B cell (primary cell): ENCODE results near the gene NKX1-1. TPM values are rescaled to one million over a fixed set of nuclear protein-coding genes. Genes with fewer than 3 reads are reported as not detected.
A peak's percentile ranks its signal among the peaks of the same experiment; 100 is the strongest.

ENCODE experiments used
- ATAC-seq: fragments of 200-7000 bp; cut with Tn5 transposase; one replicate; pipeline ENCODE4 v1.10.0; 2021; ENCODE audit warnings: low read depth, mild to moderate bottlenecking, moderate number of reproducible peaks, moderate library complexity
- CTCF ChIA-PET: fragments of 350-600 bp; sonication (Branson Sonifier 250); formaldehyde crosslinking; loops from one replicate; lab custom pipeline; 2021; ENCODE audit warnings: antibody characterized with exemption, inconsistent platforms; lab: Charles Lee
- POLR2A ChIA-PET: fragments of 350-600 bp; sonication (Branson Sonifier 250); formaldehyde crosslinking; loops from one replicate; lab custom pipeline; 2021; ENCODE audit warnings: antibody characterized with exemption; lab: Charles Lee
- DNase-seq: peaks from one replicate; pipeline ENCODE4 v3.0.0; 2013
- H2AFZ ChIP-seq: 2 replicates; pipeline ENCODE4 v1.6.1; 2012; ENCODE audit warnings: mild to moderate bottlenecking, low read depth, low read length; ENCODE audit not compliant: insufficient read depth, poor library complexity, severe bottlenecking
- H3K27ac ChIP-seq, 2 donors: 1 replicate in 1 of 2; 2 replicates in 1 of 2; pipeline ENCODE4 v1.5.1; 2012 to 2013; ENCODE audit warnings: low read length in 2 of 2, mild to moderate bottlenecking in 2 of 2, moderate library complexity in 1 of 2
- H3K27me3 ChIP-seq, 4 experiments: fragments of 200-600 bp in 1 of 4; sonication (generic) in 1 of 4; replicated peaks in 1 of 4; 1 replicate in 2 of 4; 2 replicates in 2 of 4; pipeline versions ENCODE4 v1.6.1 to v1.7.0; 2013 to 2016; ENCODE audit warnings: low read length in 3 of 4, mild to moderate bottlenecking in 2 of 4, mixed read lengths in 1 of 4, moderate library complexity in 1 of 4; ENCODE audit not compliant: insufficient read depth in 4 of 4, control insufficient read depth in 3 of 4; ENCODE audit errors: control extremely low read depth in 1 of 4
- H3K36me3 ChIP-seq, 2 experiments: replicated peaks in 1 of 2; 1 replicate in 1 of 2; 2 replicates in 1 of 2; pipeline versions ENCODE4 v1.6.1 to v1.7.1; 2013; ENCODE audit warnings: low read length in 1 of 2; ENCODE audit not compliant: insufficient read depth in 2 of 2, control insufficient read depth in 1 of 2; ENCODE audit errors: control extremely low read depth in 1 of 2, extremely low read depth in 1 of 2
- H3K4me1 ChIP-seq, 2 donors: fragments of 200-600 bp in 1 of 2; sonication (generic) in 1 of 2; 1 replicate in 1 of 2; 2 replicates in 1 of 2; pipeline versions ENCODE4 v1.5.1 to v1.6.1; 2013 to 2017; ENCODE audit warnings: low read length in 2 of 2; ENCODE audit not compliant: control insufficient read depth in 2 of 2, insufficient read depth in 2 of 2
- H3K4me2 ChIP-seq: replicated peaks from 2 replicates; pipeline ENCODE3; 2012; ENCODE audit warnings: mild to moderate bottlenecking, low read depth, low read length; ENCODE audit not compliant: poor library complexity, severe bottlenecking
- H3K4me3 ChIP-seq, 5 experiments: fragments of 200-600 bp in 1 of 5; sonication (generic) in 1 of 5; 1 replicate in 3 of 5; 2 replicates in 2 of 5; pipeline versions ENCODE4 v1.5.1 to v1.7.0; 2011 to 2016; ENCODE audit warnings: low read length in 4 of 5, mild to moderate bottlenecking in 4 of 5, low read depth in 2 of 5, control low read depth in 1 of 5, moderate library complexity in 1 of 5; ENCODE audit not compliant: insufficient read depth in 1 of 5; ENCODE audit errors: control extremely low read depth in 1 of 5, extremely low read depth in 1 of 5
- H3K79me2 ChIP-seq: fragments of 200-600 bp; sonication (generic); one replicate; pipeline ENCODE4 v1.6.0; 2016; ENCODE audit warnings: low read length; ENCODE audit not compliant: control insufficient read depth, insufficient read depth
- H3K9ac ChIP-seq: fragments of 200-600 bp; sonication (generic); 2 replicates; pipeline ENCODE4 v1.6.1; 2017; ENCODE audit warnings: mild to moderate bottlenecking, low read length, moderate library complexity
- H3K9me3 ChIP-seq, 3 donors: one replicate each; pipeline versions ENCODE4 v1.6.1 to v1.7.1; 2013; ENCODE audit warnings: low read length in 2 of 3; ENCODE audit not compliant: control insufficient read depth in 2 of 3, insufficient read depth in 1 of 3; ENCODE audit errors: control extremely low read depth in 1 of 3
- H4K20me1 ChIP-seq: 2 replicates; pipeline ENCODE4 v1.6.0; 2012; ENCODE audit warnings: mild to moderate bottlenecking, low read length; ENCODE audit not compliant: insufficient read depth, control insufficient read depth, poor library complexity, severe bottlenecking
- H3K27ac Mint-ChIP-seq: one replicate; pipeline ENCODE4 v1.8.0; 2021; ENCODE audit warnings: mixed read lengths
- H3K27me3 Mint-ChIP-seq: one replicate; pipeline ENCODE4 v1.8.0; 2021; ENCODE audit warnings: mixed read lengths
- H3K4me1 Mint-ChIP-seq: one replicate; pipeline ENCODE4 v1.8.0; 2021; ENCODE audit warnings: mixed read lengths
- H3K4me3 Mint-ChIP-seq: one replicate; pipeline ENCODE4 v1.8.0; 2021; ENCODE audit warnings: mixed read lengths
- H3K9me3 Mint-ChIP-seq: one replicate; pipeline ENCODE4 v1.8.0; 2022; ENCODE audit warnings: mixed read lengths; ENCODE audit not compliant: insufficient read depth
- EZH2 ChIP-seq: IDR thresholded peaks from 2 replicates; pipeline ENCODE4 v1.6.1; 2012; ENCODE audit warnings: borderline replicate concordance, low read depth, mild to moderate bottlenecking, moderate library complexity, low read length; ENCODE audit not compliant: insufficient read depth, poor library complexity, severe bottlenecking
- WGBS: methylation state at CpG from one replicate; pipeline ENCODE4 v1.1.5; 2013; ENCODE audit warnings: missing lambda C conversion rate; ENCODE audit not compliant: insufficient coverage; 5-methylcytosine and 5-hydroxymethylcytosine counted together
- intact Hi-C: fragments of 100-400 bp; cut with micrococcal nuclease; formaldehyde crosslinking; loops from one replicate; pipeline ENCODE4 v1.10.0; 2022
- polyA plus RNA-seq: library from polyadenylated mRNA; depleted of rRNA; stranded (reverse); fragments of >200 nt; gene quantifications from 2 replicates; pipeline ENCODE4 v1.2.3, GENCODE V29; 2012
- total RNA-seq, 2 donors: library from RNA; stranded (reverse); fragments of 120-200 nt in 1 of 2; gene quantifications; 1 replicate in 1 of 2; 2 replicates in 1 of 2; pipeline versions ENCODE4 v1.2.3 to v1.2.4, GENCODE V29; 2013 to 2022
- TF ChIP-seq, protein P1 (sequence below): fragments of 200-600 bp; IDR thresholded peaks from one replicate; pipeline ENCODE4 v1.8.0; 2022; ENCODE audit warnings: antibody characterized with exemption, mild to moderate bottlenecking

Gene NKX1-1
- total and polyA plus RNA-seq, 2 donors (not counting 1 experiment from before 2014, with no cell fraction given): not detected

DNA sequence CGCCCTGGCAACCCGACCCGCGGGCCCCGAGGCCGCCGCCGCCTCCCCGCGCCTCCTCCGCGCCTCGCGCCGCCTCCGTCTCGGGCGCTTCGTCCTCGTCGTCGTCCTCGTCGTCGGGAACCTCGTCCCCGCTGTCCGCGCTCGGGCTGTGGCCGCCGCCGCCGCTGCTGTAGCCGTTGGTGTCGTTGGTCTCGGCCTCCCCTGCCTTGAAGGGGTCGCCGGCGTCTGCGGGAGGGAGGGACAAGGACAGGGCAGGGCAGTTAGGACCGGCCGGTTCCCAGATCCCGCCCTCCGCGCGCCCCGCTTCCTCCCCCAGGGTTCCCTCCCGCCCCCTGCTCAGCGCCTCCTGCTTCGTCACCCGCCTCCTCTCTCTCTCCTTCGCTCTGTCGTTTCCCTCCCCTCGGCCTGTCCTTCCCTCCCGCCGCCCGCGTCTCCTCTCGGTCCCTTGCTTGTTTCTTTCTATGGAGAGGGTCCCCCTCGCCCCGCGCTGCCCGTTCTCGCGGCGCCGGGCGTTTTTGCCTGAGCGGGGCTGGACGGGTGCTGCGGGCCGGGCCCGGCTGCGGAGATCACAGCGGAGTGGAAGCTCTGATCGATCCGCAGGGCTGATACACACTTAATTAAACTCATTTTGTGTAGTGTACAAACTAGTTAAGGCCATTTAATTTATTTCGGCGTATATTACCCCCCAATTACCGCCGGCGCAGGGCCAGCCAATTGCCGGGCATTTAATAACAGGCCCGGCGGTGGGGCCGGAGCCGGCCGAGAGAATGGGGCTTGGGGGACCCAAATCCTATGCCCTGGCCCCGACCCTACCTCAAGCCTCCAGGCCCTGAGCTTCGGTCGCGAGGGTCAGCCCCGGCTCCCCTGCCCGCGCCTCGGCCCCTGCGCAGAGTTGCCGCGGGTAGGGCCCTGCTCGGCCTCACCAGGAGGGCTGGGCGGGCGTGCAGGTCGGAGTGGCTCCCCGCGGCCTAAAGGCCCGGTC is 2.4 kb downstream of the NKX1-1 start:
- DNase-seq (no peak), ATAC-seq (no peak)
- Histone ChIP-seq H2AFZ (no peak overlapping the region), H3K9ac (peak overlapping the region; percentile 26), H3K4me1 (peaks cover 16 to 41% of the 10 kb centered on the region in 2 donors), H3K9me3 (peaks cover 0 to 77% (median 0%) of the 10 kb centered on the region in 3 donors), H3K27me3 (peaks cover 0 to 69% (median 34%) of the 10 kb centered on the region in 4 experiments), H3K79me2 (no peaks in the 10 kb centered on the region), H3K4me2 (peak overlapping the region; percentile 56), H3K36me3 (no peaks in the 10 kb centered on the region), H3K27ac (no peak overlapping the region), H4K20me1 (no peaks in the 10 kb centered on the region), H3K4me3 (no peak overlapping the region)
- Mint-ChIP-seq H3K9me3 (no peaks in the 10 kb centered on the region), H3K27ac (no peak overlapping the region), H3K27me3 (peaks cover 24% of the 10 kb centered on the region), H3K4me1 (peaks cover 7% of the 10 kb centered on the region), H3K4me3 (peak overlapping the region; percentile 26)
- ChIA-PET CTCF (no interaction called here), POLR2A (no interaction called here)
- intact Hi-C loops: no loop called here
- 14% methylated on average over 84 of the region's 107 CpGs for WGBS
- TF ChIP-seq, protein P1, sequence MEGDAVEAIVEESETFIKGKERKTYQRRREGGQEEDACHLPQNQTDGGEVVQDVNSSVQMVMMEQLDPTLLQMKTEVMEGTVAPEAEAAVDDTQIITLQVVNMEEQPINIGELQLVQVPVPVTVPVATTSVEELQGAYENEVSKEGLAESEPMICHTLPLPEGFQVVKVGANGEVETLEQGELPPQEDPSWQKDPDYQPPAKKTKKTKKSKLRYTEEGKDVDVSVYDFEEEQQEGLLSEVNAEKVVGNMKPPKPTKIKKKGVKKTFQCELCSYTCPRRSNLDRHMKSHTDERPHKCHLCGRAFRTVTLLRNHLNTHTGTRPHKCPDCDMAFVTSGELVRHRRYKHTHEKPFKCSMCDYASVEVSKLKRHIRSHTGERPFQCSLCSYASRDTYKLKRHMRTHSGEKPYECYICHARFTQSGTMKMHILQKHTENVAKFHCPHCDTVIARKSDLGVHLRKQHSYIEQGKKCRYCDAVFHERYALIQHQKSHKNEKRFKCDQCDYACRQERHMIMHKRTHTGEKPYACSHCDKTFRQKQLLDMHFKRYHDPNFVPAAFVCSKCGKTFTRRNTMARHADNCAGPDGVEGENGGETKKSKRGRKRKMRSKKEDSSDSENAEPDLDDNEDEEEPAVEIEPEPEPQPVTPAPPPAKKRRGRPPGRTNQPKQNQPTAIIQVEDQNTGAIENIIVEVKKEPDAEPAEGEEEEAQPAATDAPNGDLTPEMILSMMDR: no peak
- TF ChIP-seq EZH2: no peak

DNA sequence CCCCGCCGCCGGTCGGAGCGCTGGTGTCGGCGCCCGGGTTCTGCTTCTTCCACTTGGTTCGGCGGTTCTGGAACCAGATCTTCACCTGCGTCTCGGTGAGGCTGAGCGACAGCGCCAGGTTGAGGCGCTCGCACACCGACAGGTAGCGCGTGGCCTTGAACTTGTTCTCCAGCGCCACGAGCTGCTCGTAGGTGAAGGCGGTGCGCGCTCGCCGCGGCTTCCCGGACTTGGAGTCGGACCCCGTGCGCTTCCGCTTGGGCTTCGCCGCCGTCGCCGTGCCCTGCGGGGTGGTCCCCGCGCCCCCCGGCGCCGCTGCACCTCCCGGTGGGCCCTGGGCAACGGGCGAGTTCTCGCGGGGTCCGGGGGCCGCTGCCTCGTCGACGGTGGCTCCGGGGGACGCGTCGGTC is 3.1 kb downstream of the NKX1-1 start:
- Histone ChIP-seq H4K20me1 (no peaks in the 10 kb centered on the region), H3K79me2 (no peaks in the 10 kb centered on the region), H3K9ac (no peak overlapping the region), H3K9me3 (peaks cover 0 to 76% (median 4%) of the 10 kb centered on the region in 3 donors), H3K4me3 (no peak overlapping the region), H3K36me3 (no peaks in the 10 kb centered on the region), H3K4me1 (peaks cover 16 to 37% of the 10 kb centered on the region in 2 donors), H2AFZ (no peak overlapping the region), H3K27me3 (peaks cover 0 to 62% (median 29%) of the 10 kb centered on the region in 4 experiments), H3K4me2 (peak overlapping the region; percentile 56), H3K27ac (no peak overlapping the region)
- Mint-ChIP-seq H3K27ac (no peak overlapping the region), H3K4me1 (peaks cover 3% of the 10 kb centered on the region), H3K4me3 (no peak overlapping the region), H3K9me3 (no peaks in the 10 kb centered on the region), H3K27me3 (peaks cover 20% of the 10 kb centered on the region)
- no peak for TF ChIP-seq EZH2
- TF ChIP-seq, protein P1: no peak
- intact Hi-C loops: no loop called here
- POLR2A ChIA-PET: no interaction called here
- DNase-seq (no peak), ATAC-seq (no peak)
- CTCF ChIA-PET: no interaction called here
- WGBS: 15% methylated on average over 58 of the region's 58 CpGs
